ENCODE results near the gene CLVS2.

Gene CLVS2

DNA sequence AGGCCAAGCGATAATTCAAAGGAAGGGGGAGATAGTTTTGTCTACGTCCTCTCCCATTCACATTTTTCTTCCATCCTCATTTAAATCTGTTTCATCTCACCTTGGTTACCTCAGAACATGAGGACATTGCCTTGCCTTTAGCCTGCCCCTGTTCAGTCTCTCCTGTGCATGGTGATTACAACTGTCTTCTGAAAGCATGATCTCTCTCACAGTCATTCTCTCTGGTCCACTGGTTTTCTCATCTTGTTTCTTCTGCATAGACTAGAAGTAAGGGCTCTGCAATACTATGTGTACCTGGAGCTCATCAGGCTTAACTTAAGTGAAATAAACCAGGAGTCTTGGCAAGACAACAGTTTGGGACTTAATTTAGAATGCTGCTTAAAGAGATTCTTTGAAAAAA, 31.4 kb downstream of the CLVS2 start:
- DNase-seq = no peak

DNA sequence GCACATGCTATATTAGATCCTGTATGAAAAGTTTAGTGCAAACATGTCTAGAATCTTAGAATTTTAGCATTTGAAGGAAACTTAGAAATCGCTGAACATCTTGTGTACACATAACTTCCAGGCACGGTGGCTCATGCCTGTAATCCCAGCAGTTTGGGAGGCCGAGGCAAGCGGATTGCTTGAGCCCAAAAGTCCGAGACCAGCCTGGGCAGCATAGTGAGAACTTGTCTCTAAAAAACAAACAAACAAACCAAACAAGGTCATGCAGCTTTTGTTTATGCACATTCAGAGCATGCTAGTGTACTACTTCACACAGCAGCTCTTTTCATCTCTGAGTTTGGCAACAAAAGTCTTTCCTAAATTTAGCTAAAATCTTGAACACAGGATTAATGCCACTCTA, 32.2 kb downstream of the CLVS2 start:
- no peak for DNase-seq

- DNase-seq = no peak
Observed at GRCh38 chr6:123030282-123030681, 34.2 kb downstream of the CLVS2 start.

DNA sequence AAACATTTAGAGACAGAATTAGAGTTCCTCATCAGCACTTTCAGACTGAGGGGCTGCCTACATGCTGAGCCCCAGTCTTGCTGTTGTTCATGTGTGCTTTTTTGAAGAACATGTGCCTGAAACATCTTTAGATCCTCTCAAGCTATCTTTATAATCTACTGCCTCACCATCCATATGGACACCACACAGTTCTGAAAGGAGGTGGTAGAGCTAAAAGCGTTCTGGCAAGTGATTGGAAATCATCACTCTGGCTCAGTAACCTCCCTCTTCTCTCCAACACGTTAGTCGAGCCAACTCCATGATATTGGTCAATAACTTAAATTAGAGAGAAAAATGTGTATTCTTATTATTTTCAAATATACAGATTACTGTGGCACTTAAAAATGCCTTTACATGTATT, 40.6 kb downstream of the CLVS2 start:
- DNase-seq = no peak

GRCh38 chr6:123039431-123039830, 43.4 kb downstream of the CLVS2 start:
- no peak for DNase-seq

DNA sequence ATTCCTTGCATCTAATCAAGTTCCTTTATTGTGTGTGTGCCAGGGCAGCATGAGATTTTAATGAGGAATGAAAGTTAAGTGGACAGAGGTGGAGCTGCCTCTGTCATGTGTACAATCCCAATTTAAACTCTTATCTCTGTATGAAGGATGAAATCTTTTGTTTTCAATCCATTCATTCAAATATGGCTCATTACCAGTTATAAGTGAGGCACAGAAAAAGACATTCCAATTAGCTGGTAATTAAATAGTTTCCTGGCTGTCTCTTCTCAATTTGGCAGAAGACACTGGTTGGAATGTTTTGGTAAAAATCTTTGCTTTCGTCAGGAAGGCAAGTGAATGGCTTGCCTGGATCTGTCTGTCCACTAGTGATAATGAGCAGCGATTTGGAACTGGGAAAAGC, 46.4 kb downstream of the CLVS2 start:
- no peak for DNase-seq

GRCh38 chr6:123044341-123044860, 48.4 kb downstream of the CLVS2 start:
- no peak for DNase-seq

DNA sequence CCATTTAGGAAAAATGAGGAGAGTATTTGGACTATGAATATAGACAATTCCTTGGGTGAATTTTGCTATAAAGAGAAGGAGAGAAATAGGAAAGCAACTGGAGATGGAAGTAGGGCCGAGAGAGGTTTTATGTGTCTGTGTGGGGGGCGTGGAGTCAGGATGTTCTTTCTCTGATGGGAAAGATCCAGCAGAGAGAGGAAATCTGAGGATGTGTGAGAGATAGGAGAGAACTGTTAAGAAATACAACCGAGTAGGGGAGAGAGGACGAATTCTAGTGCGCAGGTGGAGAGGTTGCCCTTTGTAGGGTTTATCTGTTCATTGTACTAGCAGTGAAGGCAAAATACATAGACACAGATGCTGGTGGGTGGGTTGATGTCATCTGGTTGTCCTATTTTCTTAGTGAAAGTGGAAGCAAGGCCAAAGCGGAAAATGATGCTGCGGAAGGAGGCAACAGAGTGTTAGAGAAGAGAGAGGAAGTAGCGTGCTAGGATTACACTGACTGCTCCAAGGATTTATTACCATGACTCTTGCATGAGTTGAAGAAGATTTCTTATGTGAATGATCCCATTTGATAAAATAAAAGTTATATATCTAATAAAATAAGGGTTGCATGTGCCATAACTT, 57.7 kb downstream of the CLVS2 start:
- no peak for DNase-seq

GRCh38 chr6:123055256-123055655, 59.2 kb downstream of the CLVS2 start:
- DNase-seq = no peak

GRCh38 chr6:123062670-123063069, 66.6 kb downstream of the CLVS2 start:
- no peak for DNase-seq

GRCh38 chr6:123064038-123064437, 68.0 kb downstream of the CLVS2 start:
- no peak for DNase-seq

- no peak for DNase-seq
Observed at GRCh38 chr6:123074616-123075015, 78.6 kb downstream of the CLVS2 start.

DNA sequence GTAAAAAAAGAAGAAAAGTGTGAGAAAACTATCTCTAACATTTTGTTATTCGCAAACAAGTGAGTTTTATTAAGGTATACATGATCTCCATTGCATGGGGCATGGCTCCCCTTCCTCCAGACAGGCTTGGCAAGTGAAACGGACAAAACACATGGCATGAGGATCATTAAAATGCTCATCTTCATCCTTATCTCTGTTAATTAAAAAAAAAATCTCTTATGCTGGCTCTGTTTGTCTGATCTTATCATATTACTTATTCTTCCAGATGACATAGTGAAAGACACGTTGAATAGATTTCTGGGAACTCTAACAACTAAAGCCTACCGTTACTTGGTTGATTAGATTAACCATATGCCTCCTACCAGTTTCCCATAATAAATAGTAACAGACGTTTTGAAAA, 89.4 kb downstream of the CLVS2 start:
- no peak for DNase-seq

DNA sequence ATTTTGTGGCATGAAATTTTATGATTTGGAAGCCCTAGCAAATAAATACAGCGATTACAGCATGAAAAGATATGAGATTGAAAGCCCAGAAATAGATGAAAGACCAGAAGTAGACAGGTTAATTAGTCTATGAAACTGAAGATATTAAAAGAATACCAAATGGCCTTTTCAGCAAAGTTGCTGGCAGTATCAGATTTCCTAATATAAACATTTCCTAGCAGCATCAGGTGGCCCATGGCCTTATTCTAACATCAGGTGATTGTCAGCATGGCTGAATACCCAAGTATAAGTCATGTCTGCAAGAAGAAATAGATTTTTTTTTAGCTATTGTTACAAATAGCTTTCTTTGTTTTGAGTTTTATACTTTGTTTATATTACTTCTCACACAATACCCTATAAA, 93.2 kb downstream of the CLVS2 start:
- no peak for DNase-seq

DNA sequence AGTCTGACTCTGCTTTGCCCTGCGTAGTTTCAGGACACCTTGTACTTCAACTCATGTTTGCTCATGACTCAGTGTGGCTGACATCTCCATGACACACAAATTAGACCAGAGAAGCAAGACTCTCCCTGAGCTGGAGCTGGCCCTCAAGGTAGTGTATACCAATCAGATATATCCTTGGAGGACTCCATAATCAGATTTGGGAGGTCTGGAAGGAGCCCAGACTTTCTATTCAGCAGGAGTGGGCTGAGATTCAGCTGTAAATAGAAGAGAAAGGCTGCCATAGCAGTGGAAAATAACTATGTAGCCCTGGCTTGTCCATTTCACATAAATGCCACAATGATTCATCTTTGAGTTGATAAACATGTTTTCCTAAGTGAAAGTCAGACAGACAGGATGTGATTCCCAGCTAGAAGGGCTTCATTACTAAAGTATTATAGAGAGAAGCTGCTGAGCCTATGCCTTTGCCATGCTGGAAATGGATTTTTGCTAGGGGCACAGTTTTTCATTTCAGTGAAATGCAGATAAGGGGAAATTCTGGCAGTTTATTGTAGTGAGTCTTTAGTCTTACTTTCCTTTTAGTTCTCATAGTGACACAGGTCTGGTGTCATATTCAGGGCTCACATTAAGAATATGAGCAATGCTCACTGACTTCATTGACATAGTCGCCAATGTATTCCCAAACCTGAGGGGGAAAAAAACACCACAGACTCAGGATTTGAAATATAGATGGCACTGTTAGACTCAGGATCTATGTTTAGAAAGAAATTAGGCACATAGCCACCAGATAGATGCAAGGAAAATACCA, 95.3 kb downstream of the CLVS2 start:
- no peak for DNase-seq

DNA sequence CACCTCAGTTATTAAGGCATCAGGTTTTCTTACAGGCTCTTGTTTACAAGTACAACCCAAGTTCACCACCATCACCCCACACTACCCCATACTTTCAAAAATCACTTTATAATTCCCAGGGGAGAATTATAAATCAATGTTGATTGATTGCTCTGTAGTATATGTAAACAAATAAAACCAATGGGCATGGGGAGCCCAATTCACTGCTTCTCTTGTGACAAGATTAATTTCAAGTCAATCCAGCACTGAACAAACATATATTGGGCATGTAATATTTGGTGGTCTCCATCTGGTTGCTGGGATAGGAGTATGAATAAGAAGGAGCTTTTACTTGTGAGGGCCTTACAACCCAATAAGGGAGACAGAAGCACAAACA, 95.8 kb downstream of the CLVS2 start:
- no peak for DNase-seq

DNA sequence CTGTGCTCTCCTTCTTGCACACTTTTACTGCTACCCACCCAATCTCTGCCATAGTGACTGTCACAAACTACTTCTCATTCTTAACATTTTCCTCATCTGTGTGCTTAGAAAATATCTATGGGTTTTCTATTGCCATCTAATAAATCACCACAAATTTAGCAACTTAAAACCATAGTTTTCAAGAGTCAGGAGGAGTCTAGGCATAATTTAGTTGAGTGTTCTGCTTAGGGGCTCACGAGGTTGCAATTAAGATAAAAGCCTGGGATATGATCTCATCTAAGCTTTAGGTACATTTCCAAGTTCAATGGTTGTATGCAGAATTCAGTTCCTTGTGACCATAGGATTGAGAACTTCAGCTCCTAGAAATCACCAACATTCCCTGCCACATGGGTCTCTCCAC, 98.8 kb downstream of the CLVS2 start:
- DNase-seq = no peak

- DNase-seq = no peak
Observed at GRCh38 chr6:123105561-123105960, 109.5 kb downstream of the CLVS2 start.

- no peak for DNase-seq
Observed at GRCh38 chr6:123116370-123116769, 120.3 kb downstream of the CLVS2 start.

- DNase-seq = no peak
Observed at GRCh38 chr6:123117145-123117908, 121.3 kb downstream of the CLVS2 start.

GRCh38 chr6:123118811-123119210, 122.8 kb downstream of the CLVS2 start:
- no peak for DNase-seq

All from activated CD8-positive, alpha-beta memory T cell treated with anti-CD3 and anti-CD28 coated beads, Interleukin-2, amount 50 U/mL, for 4 hours (primary cell).